Islet of Langerhans (tissue), 1 donor: Measurements from ENCODE around the gene MFSD6.
A peak's percentile ranks its signal among the peaks of the same experiment; 100 is the strongest.
"Not testable (repeated sequence)": the region's sequence is repeated elsewhere in the genome, so short reads cannot be mapped to it uniquely, and the experiment has no call there.

Source experiments
- FAIRE-seq: peaks from one replicate; lab custom pipeline; 2011; peaks lifted over from hg19 to GRCh38; lab: Jason Lieb, UNC

The MFSD6 gene

DNA sequence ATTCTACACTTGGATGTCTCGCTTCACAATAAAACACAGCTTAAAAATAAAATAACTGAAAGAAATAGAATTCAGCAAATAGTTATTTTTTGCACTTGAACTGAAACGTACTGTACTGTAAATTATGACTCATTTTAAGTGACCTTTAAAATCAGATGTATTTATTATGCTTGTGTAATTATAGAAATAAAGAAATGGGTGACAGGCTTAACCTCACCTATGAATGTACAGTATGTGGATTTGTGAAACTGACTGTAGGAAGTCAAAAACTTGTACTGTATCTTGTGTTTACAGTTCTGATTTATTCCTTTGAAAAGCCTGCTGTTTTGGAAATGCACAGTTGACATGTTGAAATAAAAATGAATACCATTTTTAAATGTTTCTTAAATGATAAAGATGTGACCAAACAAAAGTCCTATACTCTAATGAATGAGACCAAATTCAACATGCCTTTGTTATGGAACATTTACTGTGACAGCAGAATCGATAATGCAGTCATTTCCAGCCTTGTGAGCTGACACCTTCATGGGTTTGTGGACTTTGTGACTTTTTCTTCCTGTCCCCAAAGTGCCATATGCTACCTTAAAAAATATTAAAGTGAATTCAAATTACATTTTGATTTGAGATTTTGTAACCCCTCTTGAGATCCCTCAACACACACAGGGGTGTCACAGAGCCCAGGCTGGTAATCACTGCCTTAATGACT is 93.7 kb downstream of the MFSD6 start:
- peak; percentile 76 for FAIRE-seq

DNA sequence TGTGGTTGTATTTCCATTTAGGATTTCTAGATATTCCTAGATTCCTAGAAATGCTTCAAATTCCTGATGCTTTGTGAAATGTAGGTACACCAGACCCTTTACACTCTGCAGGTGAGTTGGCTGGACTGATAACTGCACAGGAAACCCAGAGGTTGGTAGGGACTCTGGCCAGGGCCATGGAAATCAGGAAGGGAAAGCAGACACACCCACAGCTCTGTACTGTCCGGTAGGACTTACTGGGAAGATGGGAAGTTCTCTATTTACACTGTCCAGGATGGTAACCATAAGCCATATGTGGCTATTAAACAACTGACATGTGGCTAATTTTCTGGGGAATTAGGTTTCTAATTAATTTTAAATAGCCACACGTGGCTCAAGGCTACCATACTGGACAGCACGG is 94.9 kb downstream of the MFSD6 start:
- no peak for FAIRE-seq

DNA sequence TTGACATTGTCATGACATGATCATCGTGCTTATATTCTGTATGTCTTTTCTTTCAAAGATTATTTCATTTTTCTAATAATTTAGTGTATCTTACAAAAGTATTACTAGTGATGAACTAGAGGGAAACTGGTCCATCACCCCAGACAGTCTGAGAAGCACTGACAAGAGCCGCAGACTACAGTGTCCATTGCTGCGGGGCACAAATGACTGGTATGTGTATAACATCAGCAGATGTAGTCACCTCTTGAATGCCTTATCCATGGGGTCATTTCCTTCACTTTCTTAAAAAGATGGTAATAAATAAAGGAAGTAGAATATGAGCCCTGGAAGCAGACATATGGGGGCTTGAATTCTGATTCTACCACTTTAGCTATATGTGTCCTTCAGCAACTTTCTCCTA is 96.8 kb downstream of the MFSD6 start:
- no peak for FAIRE-seq

DNA sequence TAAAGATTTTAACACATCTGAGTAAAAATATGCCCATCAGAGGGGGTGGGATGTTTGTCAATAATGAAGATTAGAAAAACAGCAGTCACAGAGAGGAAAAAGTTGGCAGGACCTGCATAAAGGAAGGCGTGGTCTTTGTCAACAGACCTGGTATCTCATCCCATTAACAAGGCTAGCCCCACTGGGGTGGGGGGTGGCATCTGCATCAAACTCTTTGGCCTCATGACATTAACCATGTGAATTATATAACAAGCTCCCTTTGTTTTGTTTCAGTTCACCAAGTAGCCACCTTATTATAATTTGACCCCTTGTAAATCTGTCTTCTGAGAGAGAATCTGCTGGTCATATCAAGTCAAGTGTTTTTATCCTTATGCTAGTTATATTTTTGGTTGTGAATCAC is 97.5 kb downstream of the MFSD6 start:
- FAIRE-seq, result no peak

DNA sequence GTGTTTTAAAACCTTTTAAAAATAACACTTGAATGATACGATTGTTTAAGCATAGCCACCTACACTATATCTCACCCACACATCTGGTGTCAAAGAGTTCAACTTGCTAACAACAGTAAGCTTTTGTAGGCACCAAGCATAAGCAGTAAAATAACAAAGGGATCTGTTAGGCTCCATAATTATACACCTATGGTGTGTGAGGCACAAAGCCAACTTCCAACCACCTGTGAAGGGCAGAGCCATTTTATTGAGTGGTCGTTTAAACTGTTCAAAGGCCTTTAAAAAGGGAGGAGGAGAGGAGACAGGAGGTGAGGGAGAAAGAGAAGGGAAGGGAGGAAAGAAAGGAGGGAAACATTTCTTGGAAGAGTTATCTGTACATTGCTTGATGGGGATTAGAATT is 98.5 kb downstream of the MFSD6 start:
- FAIRE-seq, result no peak

DNA sequence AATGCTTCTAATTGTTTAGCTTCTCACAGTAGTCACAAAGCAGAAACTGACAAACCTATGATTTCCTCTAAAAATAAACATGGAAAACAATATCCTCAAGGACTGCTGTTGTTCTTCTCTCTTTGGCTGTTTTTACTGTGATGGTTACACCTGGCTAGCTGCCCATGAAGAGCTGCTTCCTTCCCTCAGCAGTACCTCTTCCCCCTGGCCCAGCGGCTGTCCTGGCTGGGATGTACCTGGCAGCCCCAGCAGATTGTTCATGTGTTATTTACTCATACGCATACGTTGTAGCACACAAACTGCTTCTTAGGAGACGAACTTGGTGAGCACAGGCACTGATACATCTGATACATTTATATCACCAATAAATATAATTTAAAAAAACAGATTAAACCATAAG is 99.0 kb downstream of the MFSD6 start:
- no peak for FAIRE-seq

DNA sequence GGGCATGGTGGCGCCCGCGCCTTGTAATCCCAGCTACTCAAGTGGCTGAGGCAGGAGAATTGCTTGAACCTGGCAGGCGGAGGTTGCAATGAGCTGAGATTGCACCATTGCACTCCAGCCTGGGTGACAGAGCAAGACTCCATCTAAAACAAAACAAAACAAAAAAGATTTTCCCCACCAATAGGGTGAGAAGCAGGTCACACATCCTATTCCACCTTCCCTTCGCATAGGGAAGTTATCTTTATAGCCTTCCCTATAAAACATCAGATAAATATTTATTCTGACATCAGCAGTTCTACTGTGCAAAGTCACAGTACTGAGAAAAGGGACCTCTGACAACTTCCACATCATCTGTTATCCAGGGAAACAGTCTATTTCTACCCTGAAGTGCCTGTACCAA is 101.7 kb downstream of the MFSD6 start:
- not testable (repeated sequence) for FAIRE-seq

DNA sequence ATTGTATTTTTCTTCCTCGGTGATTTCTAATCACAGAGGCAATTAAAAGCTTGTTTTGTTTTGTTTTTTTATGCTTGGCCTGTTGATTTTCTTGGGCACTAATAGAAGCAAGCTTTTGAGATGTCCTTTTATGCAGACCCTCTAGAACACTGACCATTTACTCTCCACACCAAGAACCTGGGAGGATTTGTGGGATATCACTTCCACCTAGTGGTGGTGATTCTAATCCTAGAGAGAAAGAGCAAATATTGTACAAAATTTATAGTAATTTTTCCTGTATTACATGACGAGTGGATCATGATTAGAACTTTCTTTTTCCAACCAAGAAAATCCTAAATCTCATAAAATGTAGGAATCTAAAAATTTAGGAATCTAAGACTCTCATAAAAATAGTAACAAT is 102.9 kb downstream of the MFSD6 start:
- peak; percentile 85 for FAIRE-seq

DNA sequence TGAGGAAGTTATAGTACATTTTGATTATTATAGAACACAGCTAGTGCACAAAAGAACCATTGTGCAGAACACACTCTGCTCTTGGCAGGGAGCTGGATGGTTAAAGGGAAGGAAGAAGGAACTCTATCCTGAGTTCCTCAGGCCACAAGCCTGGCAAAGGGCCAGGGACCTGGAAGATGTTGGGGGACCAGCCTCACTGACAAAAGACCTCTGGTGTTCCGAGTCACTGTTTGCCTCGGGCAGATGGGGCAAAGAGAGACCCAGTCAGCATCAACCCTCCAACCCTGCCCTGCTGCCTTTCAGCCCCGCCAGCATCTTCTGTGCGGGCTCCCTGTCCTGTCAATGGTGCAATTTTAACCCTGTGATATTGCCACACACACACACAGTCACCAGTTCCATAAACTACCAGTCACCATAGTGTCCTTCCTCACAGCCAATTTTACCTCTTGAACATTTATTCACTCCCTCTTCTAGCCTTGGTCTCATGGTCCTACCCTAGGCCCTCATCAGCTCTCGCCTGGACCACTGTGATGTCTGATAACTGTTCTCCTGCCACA is 104.5 kb downstream of the MFSD6 start:
- no peak for FAIRE-seq

DNA sequence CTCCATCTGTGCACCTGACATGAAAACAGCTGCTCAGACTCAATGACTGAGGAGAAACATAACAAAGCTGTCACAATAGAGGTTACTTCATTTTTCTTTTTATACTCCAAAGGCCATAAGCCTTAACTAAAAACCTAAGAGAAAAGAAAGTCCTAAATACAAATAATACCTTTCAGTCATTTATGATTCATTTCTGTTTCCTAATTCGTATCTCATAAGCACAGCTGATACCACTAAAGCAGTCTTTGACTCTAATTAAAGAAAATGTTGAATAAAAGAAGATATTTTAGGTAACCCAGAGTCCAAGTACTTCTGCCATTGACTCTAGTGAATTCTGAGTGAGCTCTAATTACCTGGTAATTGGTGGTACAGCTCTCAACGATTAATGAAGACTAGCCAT is 105.7 kb downstream of the MFSD6 start:
- FAIRE-seq, result no peak

DNA sequence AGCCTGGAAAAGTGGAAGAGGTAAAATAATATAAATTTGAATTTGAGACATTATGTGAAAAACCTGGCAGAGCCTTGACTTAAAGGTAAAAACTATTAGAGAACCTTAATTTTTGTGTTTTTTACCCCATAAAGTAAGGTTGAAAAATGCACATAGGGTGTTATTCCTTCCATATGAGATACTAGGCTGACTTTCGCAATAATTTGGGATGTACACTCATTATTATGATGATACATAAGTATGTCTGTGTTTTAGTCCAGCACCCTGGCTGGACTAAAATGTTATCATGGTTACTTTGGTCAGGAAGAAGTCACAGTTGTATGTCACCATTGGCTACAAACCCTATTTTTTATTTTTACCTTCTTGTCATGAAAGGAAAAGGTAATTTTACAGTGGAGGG is 106.5 kb downstream of the MFSD6 start:
- FAIRE-seq, result no peak

DNA sequence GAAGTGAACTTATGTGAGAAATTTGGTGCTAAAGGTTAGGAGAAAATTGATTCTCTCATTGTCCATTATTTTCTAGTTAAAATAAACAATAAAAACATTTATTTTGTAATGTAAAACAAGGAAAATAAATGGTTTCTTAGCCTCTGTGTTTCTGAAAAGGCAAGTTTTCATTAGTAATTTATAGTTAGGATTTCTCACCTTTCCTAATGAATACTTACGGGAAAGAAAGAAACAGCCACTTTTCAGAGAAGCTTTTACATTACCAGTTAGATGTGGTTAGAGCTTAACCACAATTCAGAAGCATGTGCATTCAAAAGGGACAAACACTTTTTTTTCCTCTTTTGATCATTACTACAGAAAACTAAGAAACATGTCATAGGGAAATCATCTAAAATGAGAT is 107.5 kb downstream of the MFSD6 start:
- no peak for FAIRE-seq

DNA sequence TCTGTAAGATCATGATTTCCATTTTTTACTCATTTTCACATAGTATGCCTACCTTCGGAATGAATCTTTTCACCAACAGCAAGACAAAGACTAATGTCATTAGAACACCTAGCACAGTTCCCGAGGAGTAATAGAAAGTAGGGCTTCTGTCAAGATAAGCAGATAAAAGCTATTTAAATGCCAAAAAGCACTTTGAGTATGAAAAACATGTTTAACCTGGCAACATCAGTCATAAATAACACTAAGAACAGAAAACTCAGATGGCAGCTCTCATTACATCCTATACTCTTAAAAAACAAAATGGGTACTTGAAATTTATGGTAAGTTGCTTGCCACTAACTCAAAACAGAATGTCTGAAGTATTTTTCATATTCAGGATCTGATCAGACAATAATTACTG is 109.3 kb downstream of the MFSD6 start:
- FAIRE-seq, result no peak

DNA sequence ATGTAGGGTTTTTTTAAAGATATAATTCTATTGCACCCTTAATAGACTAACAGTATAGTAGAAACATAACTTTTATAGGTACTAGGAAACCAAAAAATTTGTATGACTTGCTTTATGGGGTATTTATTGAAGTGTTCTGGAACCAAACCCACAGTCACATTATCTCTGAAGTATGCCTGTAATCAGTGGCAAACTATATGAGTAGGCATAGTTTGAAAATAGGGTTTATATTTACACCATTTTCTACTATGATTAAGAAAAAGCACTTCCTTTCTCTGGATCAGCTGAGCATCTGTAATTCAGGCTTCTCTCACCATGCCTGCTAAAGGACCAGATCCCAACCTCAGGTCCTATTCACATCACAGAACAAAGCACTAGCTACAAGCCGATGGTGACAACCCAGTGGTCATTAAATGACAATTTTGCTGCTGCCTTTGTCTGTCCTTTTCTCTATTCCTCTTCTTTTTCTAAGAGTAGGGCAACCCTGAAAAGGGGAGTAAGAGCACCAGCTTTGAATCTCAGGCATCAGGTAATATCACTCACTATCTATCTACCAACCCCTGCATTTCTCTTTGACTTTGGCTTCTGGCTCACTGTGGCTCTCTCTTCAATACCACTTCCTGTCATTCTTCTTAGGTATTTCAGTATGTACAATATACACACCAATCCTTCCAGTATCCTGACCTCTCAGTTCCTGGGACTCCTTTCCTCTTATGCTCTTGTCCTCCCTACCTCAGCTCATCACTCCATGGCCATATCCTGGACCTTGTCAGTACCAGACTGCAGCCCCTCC is 112.0 kb downstream of the MFSD6 start:
- FAIRE-seq, result no peak

DNA sequence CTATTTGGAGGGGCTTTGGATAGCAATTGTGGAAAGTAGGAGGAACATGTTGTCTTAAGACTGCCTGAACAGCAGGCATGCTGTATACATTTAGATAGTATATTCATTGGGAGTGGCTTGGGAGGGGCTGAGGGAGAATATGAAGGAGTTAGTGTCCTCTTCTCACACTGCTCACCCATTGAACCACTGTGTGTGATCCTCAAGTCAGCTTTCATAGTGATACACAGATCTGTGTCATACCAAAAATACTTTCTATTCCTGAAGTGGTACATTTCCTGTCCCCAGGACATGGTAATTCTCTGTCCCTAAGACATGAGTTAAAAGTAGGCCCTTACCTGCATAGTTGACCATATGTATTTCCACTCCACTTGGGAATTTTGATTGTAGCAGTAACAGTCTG is 116.8 kb downstream of the MFSD6 start:
- no peak for FAIRE-seq

DNA sequence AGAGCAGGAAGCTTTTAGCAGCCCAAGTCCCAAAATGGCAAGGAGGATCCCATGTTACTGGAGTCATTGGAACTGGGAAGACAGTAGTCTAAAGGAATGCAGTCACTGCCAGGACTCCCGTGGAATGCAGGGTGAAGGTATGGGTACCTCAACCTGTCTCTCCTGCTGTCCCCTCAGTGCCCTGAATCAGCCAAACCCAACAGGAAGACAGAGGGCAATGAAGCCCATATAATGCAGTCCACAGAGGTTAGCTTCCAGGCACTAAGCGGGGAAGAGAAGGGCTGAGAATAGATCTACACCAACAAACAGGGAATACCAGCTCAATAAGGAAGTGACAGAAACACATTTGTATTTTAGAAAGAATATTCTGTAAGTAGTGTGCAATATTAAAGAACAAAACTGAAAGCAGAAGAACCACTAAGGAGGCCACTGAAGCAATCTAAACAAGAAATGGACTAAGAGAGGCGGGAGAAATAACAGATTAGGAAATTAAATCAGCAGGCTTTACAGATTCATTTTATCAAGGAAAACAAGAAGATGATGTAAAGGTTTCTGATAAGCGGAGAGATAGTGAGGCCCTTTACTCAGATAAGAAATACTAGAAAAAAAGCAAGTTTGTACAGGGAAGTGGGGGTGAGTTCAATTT is 118.1 kb downstream of the MFSD6 start:
- FAIRE-seq, result no peak

DNA sequence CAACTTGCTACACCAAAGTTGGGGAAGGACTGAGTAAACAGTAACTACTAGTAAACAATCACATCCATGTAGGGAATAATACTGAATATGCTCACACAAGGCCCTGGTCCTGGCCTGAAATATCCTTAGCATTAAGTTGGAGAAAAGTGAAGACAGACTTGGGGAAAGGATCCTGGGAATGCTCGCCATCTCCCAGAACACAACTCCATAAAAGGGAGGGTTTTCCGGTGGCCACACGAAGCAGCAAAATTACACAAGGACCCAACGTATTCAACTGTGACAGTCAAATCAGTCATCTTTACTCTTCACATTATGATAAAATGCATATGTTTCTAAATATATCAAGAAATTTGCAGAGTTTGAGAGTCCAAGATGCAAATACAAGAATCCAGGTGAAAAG is 119.1 kb downstream of the MFSD6 start:
- FAIRE-seq, result no peak

DNA sequence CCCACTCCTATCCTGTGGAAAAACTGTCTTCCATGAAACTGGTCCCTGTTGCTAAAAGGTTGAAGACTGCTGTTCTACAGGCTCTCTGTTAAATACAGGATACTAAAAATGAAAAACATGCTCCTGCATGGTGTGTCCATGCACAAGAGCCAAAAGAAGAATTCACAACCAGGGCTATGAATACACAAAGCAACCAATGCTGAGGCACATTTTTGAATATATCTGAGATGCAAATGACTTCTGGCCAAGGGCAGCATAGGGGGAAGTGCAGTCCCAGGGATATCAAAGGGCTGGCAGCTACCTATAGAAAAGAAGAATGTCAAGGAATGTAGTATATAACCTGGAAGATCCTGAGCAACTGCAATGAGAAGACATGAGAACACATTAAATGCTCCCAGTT is 119.8 kb downstream of the MFSD6 start:
- no peak for FAIRE-seq

DNA sequence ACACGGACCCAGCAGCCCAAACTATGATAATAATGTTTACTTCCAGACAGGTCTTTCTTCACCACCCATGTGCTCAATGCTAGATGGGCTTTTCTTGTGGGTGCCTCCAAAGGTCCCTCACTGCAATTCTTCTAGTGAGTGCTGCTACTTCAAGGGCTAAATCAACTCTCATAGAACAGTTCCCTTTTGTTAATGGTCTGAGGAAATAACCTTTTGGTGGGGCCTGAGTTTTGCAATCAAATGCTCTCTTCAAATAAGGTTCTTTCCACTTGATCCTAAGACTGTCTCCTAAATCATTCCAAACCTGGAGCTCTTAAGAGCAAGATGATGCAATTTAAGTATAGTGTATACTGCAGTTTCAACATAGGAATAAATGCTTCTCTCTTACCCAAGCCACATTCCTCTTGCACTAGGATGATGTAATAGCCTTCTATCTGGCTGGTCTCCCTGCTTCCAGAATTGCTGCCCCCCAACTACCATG is 120.4 kb downstream of the MFSD6 start:
- FAIRE-seq, result no peak

DNA sequence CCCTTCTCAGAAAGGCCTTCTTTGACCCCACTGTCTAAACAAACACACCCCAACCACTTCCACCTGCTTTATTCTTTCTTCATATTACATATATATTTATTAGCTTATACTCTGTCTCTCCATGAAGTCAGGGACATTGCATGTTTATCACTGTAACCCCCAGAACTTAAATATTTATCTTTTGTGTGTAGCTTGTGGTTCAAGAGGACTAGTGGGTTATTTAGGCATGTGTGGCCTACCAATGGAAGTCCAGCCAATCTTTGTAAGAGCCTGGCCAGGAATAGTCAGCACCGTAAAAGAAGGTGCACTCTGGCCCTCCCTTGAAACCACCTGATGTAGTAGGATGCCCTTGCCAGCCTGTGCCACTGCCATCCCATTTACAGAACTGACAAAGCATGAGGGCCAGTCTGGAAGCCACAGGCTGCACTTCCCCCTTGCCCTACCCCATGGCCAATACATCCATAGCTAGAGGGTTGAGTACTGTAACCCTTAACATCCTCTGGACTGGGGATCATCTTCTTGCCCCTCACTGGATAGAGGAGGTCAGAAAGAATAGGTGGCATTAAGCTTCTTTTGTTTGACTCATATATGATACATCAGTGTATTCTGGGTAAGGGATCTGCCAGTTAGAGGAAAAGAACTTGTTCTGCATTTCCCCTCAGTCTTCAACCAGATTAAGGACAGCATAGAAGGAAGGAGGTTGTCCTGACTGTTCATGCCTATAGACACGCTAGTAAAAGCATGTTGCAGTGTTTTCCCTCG is 121.5 kb downstream of the MFSD6 start:
- FAIRE-seq, result no peak

DNA sequence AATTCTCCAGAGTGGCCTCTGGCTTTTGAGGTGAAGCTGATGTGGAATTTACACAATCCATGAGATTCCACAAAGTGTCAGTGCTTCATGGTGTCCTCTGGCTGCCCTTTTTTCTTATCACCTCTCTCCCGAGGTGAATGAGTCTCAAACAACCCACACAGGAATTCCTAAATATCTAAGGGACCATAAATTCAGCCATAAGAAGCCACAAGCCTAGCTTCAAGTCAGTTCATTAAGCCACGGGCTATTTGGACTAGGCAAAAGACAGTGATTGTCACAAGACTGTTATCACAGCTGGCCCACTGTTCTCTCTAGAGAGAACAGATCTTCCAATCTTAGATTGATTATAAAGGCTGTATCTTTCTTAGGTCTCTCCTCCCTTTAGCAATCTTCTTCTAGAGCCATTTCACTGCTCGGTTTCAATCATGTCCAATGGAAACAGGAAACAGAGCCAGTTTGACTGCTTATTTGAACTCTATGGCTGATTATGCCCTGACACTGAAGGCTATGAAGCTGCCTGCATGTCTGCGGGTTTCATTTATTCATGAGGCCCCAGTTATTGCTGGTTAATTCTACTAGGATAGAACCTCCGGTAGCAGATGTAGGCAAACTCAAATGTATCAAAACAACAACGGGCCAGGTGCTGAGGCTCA is 122.2 kb downstream of the MFSD6 start:
- no peak for FAIRE-seq

DNA sequence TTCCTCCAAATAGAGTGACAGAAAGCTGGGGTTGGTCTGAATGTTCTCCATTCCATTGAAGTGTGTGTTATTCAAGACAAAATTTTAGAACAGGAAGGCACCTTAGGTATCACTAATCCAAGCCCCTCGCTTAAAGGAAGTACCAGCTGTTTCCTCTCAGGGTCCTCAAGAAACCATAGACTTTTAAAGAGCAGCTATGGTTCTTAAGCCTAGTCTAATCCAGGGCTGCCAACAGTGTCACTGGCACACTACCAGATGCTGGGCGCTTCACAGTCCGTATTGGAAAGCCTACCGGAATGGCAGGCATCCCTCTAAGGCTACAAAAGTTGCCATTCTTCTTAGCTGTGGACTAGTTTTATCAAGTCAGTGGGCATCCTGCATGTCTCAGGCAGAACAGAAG is 124.4 kb downstream of the MFSD6 start:
- no peak for FAIRE-seq
